ENCODE data around the gene PMPCA.
A peak's percentile ranks its signal among the peaks of the same experiment; 100 is the strongest.

Gene PMPCA

GRCh38 chr9:136451221-136451877 is 40.9 kb downstream of the PMPCA start:
- TF ChIP-seq, protein P1, sequence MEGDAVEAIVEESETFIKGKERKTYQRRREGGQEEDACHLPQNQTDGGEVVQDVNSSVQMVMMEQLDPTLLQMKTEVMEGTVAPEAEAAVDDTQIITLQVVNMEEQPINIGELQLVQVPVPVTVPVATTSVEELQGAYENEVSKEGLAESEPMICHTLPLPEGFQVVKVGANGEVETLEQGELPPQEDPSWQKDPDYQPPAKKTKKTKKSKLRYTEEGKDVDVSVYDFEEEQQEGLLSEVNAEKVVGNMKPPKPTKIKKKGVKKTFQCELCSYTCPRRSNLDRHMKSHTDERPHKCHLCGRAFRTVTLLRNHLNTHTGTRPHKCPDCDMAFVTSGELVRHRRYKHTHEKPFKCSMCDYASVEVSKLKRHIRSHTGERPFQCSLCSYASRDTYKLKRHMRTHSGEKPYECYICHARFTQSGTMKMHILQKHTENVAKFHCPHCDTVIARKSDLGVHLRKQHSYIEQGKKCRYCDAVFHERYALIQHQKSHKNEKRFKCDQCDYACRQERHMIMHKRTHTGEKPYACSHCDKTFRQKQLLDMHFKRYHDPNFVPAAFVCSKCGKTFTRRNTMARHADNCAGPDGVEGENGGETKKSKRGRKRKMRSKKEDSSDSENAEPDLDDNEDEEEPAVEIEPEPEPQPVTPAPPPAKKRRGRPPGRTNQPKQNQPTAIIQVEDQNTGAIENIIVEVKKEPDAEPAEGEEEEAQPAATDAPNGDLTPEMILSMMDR (conservative IDR thresholded peaks at IDR 0.05; ENCODE audit: low read depth, low read length) = peak; percentile 30
- no peak for DNase-seq (ENCODE audit: low read depth)
- no peak overlapping the region for H3K4me3 ChIP-seq (ENCODE audit: low read depth, low read length)

DNA sequence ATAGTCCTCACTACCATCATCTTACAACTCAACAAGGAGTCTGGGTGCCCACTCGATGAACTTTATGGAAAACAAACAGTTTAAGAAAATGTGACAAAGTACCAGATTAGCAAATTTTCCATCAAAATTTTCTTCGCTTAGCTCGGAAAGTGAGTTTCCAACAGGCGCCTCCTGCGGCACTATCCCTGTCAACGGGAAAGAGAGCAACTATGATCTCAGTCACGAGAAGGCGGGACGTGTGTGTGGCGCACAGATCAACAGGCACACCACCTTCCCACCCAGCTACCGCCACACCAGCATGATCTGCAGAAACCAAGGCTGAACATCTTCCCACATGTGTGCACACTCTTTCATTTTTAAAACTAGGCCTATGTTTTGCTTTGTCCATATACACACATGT is 42.9 kb downstream of the PMPCA start:
- no peak for DNase-seq (ENCODE audit: low read depth)
- TF ChIP-seq, protein P1 (conservative IDR thresholded peaks at IDR 0.05; ENCODE audit: low read depth, low read length) = no peak
- no peak overlapping the region for H3K4me3 ChIP-seq (ENCODE audit: low read depth, low read length)

GRCh38 chr9:136454026-136454796 is 43.8 kb downstream of the PMPCA start:
- no peak overlapping the region for H3K4me3 ChIP-seq (ENCODE audit: low read depth, low read length)
- no peak for DNase-seq (ENCODE audit: low read depth)
- TF ChIP-seq, protein P1 (conservative IDR thresholded peaks at IDR 0.05; ENCODE audit: low read depth, low read length) = no peak

GRCh38 chr9:136455043-136456002 is 44.9 kb downstream of the PMPCA start:
- DNase-seq (ENCODE audit: low read depth) = no peak
- H3K4me3 ChIP-seq (ENCODE audit: low read depth, low read length) = no peak overlapping the region
- TF ChIP-seq, protein P1 (conservative IDR thresholded peaks at IDR 0.05; ENCODE audit: low read depth, low read length) = no peak

DNA sequence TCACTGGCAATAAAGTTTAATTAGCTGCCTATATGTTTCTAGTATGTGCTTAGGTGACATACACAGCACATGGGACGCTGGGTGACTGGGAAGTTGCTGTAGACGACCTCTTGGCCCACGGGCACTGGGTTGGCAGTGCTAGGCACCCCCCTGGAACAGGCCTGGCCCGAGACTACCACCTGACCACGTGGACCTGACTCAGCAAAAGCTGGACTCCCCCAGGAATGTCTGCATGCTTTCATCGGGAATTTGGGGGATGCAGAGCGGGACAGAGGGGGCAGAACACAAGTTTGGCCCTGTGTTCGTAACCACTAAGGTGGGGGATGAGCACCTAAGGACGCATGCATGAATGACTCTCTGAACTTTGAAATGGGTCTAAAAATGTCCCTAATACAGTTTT is 45.8 kb downstream of the PMPCA start:
- H3K4me3 ChIP-seq (ENCODE audit: low read depth, low read length) = no peak overlapping the region
- TF ChIP-seq, protein P1 (conservative IDR thresholded peaks at IDR 0.05; ENCODE audit: low read depth, low read length) = no peak
- no peak for DNase-seq (ENCODE audit: low read depth)

DNA sequence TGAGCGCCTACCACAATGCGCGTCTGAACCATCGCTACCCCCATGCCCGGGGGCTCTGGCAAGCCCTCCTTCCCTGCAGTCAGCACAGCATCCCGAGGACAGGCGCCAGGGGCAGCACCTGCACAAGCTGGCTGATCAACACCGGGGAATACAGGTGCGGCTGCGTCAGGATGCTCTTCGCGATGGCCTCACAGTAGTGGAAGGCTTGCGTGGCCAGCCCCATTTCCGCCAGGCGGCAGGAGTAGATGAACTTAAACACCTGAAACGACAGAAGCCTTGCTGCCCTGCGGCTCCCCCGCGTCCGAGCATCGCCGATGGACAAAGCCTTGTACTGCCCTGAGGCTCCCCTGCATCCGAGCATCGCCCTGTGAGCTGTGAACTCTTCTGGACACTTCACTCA is 46.9 kb downstream of the PMPCA start:
- TF ChIP-seq, protein P1 (conservative IDR thresholded peaks at IDR 0.05; ENCODE audit: low read depth, low read length) = no peak
- no peak for DNase-seq (ENCODE audit: low read depth)
- H3K4me3 ChIP-seq (ENCODE audit: low read depth, low read length) = no peak overlapping the region
